GM19035 (cell line): ENCODE results near the gene CAV2.
"Not testable (repeated sequence)": the region's sequence is repeated elsewhere in the genome, so short reads cannot be mapped to it uniquely, and the experiment has no call there.

Experiments used
- ATAC-seq: cut with Tn5 transposase; IDR thresholded peaks from one replicate; pipeline ENCODE4 v1.9.1; 2021; ENCODE audit not compliant: unreplicated experiment

CAV2 gene

GRCh38 chr7:116499168-116500077, at the start of gene CAV2:
CAV2 (plus strand) TSS chr7:116499738; CDS start chr7:116499782, 44 bp downstream.
- ATAC-seq: peak; percentile 62

DNA sequence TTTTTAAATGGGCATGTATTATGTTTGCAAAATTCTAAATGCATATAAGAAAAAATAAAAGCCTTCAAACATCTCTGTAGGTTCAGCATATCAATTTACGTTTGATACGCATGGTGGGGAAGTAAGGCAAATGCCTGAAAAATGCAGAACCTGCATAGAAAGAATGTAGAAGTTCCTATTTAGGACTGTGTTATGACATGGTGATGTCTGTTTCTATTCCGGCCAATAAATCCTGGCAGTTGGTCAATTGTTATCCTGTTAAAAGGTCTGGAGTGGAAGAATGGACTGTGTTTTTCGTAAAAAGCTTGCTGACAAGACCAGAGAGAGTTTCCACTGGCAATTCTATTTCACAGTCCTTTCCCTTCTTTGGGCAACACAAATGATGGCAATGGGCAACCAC, 49.6 kb upstream of the CAV2 start:
- no peak for ATAC-seq

DNA sequence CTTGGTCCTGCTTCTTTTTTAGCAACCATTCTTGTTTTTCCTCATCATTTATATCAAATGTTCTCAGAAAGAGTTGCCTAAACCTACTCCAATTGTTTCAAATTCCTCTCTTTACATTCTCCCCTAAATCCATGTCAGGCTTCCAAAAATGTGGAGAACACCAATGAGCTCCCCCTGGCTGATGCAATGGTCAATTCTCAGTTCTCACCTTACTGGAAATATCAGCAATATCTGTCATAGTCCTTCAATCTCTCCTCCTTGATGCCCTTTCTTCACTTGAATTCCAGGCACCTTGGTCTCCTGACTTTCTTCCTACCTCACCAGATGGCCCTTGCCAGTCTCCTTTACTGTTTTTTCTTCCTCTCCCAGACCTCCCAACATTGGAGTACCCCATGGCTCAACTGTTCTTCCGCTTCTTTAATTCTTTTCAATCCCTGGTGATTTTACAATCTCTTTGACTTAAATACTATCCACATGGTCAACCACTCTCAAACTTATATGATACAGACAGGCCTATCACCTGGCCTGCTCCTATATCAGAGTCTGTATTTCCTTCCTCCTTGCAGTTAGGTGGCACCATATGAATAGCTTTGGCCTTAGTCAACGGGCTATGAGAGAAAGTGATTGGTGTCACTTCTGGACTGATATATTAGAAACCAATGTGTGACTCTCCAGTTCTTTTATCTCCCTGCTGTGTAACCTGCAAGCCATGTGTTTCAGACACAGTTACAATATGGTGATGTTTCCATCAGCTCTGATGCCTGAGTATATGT, 47.4 kb upstream of the CAV2 start:
- no peak for ATAC-seq

DNA sequence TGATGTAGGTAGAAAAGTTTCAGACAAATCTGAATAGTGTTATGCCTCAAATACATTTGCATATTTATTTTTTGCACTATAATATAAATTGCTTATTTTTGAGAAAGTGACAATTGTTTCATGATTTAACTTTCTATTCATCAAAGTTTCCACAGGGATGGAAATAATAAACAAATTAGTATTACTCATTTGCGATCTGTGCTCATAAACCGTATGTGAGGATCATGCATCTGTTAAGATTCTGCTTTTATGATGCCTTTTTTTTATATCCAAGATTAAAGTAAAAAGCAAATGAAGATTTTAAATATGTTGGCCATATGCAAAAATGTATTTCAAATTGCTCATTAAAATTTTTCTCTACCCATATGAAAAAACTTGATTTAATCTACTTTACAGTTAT, 45.2 kb upstream of the CAV2 start:
- no peak for ATAC-seq

GRCh38 chr7:116455009-116455408, 44.5 kb upstream of the CAV2 start:
- ATAC-seq: no peak

DNA sequence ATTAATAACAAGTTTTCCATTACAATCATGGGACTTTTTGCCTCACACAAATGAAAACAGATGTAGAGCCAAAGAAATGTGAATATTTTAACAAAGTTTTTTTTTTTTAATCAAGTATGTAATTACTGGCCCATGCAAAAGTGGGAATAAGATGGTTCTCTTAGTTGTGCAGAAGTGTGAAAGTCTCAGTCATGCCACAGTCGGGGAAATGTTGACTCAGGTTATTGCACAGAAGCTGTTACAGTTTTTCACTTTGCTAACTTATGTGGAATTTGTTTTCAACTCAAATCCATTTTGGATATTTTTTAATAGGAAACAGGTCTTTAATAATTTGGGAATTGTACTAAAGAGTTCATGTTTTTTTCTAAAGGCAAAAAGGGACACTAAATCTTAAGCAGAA, 44.0 kb upstream of the CAV2 start:
- ATAC-seq: no peak

GRCh38 chr7:116461500-116461899, 38.0 kb upstream of the CAV2 start:
- no peak for ATAC-seq

DNA sequence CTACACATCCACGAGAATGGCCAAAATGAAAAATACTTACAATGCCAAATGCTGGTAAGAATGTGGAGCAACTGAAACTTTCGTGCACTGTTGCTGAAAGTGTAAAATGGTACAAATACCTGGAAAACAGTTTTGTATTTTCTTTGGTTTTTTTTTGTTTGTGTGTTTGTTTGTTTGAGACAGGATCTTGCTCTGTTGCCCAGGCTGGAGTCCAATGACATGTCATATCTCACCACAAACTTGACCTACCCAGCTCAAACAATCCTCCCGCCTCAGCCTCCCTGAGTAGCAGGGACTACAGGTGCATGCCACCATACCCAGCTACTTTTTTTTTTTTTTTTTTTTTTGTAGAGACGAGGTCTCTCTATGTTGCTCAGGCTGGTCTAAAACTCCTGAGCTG, 35.6 kb upstream of the CAV2 start:
- ATAC-seq: no peak

GRCh38 chr7:116464375-116464774, 35.2 kb upstream of the CAV2 start:
- ATAC-seq: no peak

GRCh38 chr7:116465125-116465524, 34.4 kb upstream of the CAV2 start:
- no peak for ATAC-seq

DNA sequence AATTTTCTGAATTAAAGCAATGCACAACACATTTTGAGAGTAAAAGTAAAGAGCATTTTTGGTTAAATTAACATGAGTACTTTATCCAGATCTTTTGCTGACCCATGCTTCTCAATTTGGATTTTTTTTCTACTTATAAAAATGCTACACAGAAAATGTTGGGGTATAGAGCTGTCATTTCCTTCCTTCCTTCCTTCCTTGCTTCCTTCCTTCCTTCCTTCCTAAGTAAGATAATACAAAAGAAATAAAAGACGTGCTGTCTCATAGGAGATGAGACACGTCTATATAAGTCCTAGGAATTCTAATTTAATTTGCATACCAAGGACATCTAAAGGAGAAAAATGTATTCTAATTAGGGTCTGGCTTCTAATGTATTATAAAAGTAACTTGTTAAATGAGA, 31.0 kb upstream of the CAV2 start:
- ATAC-seq: no peak

GRCh38 chr7:116477625-116478024, 21.9 kb upstream of the CAV2 start:
- no peak for ATAC-seq

- ATAC-seq: no peak
These were observed 20.7 kb upstream of the CAV2 start for GRCh38 chr7:116478834-116479233.

GRCh38 chr7:116483271-116483942, 16.1 kb upstream of the CAV2 start:
- no peak for ATAC-seq

GRCh38 chr7:116484389-116484788, 15.1 kb upstream of the CAV2 start:
- not testable (repeated sequence) for ATAC-seq

DNA sequence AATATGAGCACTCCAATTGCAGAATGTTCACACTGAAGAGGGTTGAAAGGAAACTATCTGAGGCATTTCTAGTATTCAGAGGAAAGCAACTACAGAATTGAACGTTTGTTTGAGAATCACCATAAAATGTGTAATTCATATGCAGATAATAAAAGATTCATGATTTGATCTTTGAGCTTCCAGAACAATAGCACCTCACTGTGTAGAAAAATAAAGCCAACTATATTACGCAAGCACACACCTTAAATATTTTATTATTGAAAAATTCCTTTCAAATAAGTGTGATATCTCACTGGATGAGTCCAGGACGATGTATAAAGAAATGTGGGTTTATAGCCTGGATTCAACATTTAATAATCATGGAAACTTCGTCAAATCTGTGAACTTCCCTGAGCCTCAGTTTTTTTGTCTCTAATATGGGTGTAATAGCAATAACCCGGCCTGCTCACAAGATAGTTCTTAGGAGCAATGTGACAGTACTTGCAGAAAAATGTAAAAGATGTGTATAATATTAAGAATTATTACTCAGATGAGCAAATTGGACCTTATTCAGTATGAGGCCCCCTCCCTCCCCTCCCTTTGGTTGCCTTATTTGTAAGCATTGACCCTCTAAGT, 11.5 kb upstream of the CAV2 start:
- ATAC-seq: no peak

- no peak for ATAC-seq
These were observed 9.2 kb upstream of the CAV2 start for GRCh38 chr7:116490351-116490750.

- no peak for ATAC-seq
These were observed 7.5 kb upstream of the CAV2 start for GRCh38 chr7:116491887-116492653.

- ATAC-seq: no peak
These were observed 6.9 kb upstream of the CAV2 start for GRCh38 chr7:116492654-116493109.

DNA sequence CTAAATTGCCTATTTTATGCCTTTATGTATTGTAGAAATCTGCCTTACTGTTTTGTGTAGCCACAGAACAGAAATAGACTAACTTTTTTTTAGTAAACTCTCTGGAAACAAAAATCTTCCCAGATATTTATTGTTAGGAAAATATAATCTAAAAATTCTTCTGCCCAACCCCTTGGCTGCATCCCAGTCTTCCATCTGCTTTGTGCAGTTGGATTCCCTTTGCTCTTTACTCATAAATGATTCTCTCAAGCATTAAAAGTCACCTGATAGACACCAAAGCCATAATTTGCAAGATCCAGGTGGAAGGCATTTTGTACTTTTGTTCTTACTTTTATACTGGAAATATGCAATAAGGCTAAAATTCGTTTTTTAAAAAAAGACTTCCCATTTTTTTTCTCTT, 6.1 kb upstream of the CAV2 start:
- ATAC-seq: no peak
